K562 (cell line): ENCODE measurements around the gene NARF. TPM values are rescaled to one million over a fixed set of nuclear protein-coding genes. Genes with fewer than 3 reads are reported as not detected.

ENCODE experiments used
- ATAC-seq: fragments of 200-7000 bp; cut with Tn5 transposase; 3 replicates; pipeline ENCODE4 v1.9.1; 2020; ENCODE audit warnings: moderate library complexity
- BruUV-seq: library from RNA; stranded (reverse); fragments of 400-500 nt; replicated peaks from 2 replicates; lab custom pipeline; 2021; lab: Mats Ljungman, UMichigan
- CTCF ChIA-PET: fragments of 300-600 bp; formaldehyde crosslinking; extraction: SDS; loops from one replicate; lab custom pipeline; 2021; ENCODE audit warnings: low intra/inter-chr PET ratio; lab: Yijun Ruan, JAX
- POLR2A ChIA-PET: fragments of 300-600, 350-650 bp; sonication (Branson Sonifier 250); formaldehyde crosslinking; extraction: SDS; loops from one replicate; lab custom pipeline; 2021; ENCODE audit warnings: antibody characterized with exemption, inconsistent platforms; lab: Yijun Ruan, JAX
- DNase-seq, 4 experiments: peaks; one replicate each; pipeline versions ENCODE4 v3.0.0 to v3.0.0-alpha.2; 2011 to 2018; ENCODE audit warnings: low spot score in 3 of 4, mixed read lengths in 3 of 4; ENCODE audit errors: extremely low read depth in 1 of 4
- FAIRE-seq: peaks from 2 replicates; lab custom pipeline; 2011; peaks lifted over from hg19 to GRCh38; lab: Jason Lieb, UNC
- H2AFZ ChIP-seq: 2 replicates; pipeline ENCODE4 v1.6.0; 2011; ENCODE audit warnings: low read depth, low read length, control low read depth, inconsistent platforms
- H3K27ac ChIP-seq: fragments of 200-600 bp; 3 replicates; pipeline ENCODE4 v1.8.0; 2011; ENCODE audit warnings: low read depth, mild to moderate bottlenecking, control low read depth, inconsistent platforms, low read length, moderate library complexity, mixed read lengths; ENCODE audit errors: extremely low read depth
- H3K27me3 ChIP-seq, 2 experiments: fragments of 300-600 bp in 1 of 2; 2 replicates in 1 of 2; 3 replicates in 1 of 2; pipeline versions ENCODE4 v1.6.0 to v1.8.0; 2011; ENCODE audit warnings: inconsistent platforms in 2 of 2, low read length in 2 of 2, mild to moderate bottlenecking in 1 of 2, mixed read lengths in 1 of 2, moderate library complexity in 1 of 2; ENCODE audit not compliant: control insufficient read depth in 2 of 2, insufficient read depth in 2 of 2
- H3K36me3 ChIP-seq: fragments of 300-600 bp; 3 replicates; pipeline ENCODE4 v1.8.0; 2011; ENCODE audit warnings: mild to moderate bottlenecking, low read length, inconsistent platforms; ENCODE audit not compliant: control insufficient read depth, insufficient read depth
- H3K4me1 ChIP-seq, 2 experiments: fragments of 200-600 bp in 1 of 2; replicated peaks in 1 of 2; 2 replicates in 1 of 2; 3 replicates in 1 of 2; pipeline versions ENCODE4 v1.5.1 to v1.8.0; 2011; ENCODE audit warnings: inconsistent platforms in 2 of 2, low read length in 2 of 2, mild to moderate bottlenecking in 1 of 2, mixed read lengths in 1 of 2, moderate library complexity in 1 of 2; ENCODE audit not compliant: control insufficient read depth in 2 of 2, insufficient read depth in 2 of 2
- H3K4me2 ChIP-seq: 2 replicates; pipeline ENCODE4 v1.6.1; 2011; ENCODE audit warnings: low read length, control low read depth, inconsistent platforms, mixed read lengths; ENCODE audit not compliant: insufficient read depth
- H3K4me3 ChIP-seq: fragments of 200-600 bp; sonication (generic), shearing (Covaris generic); 2 replicates; pipeline ENCODE4 v1.5.1; 2016; ENCODE audit warnings: control low read depth, inconsistent platforms
- H3K79me2 ChIP-seq: fragments of 200-600 bp; 3 replicates; pipeline ENCODE4 v1.8.0; 2011; ENCODE audit warnings: low read length, inconsistent platforms; ENCODE audit not compliant: control insufficient read depth, insufficient read depth
- H3K9ac ChIP-seq, 2 experiments: 2 replicates each; pipeline versions ENCODE4 v1.6.0 to v1.6.1; 2011; ENCODE audit warnings: low read depth in 2 of 2, low read length in 2 of 2, control low read depth in 1 of 2, inconsistent platforms in 1 of 2, mild to moderate bottlenecking in 1 of 2, mixed read lengths in 1 of 2; ENCODE audit not compliant: insufficient read depth in 1 of 2
- H3K9me1 ChIP-seq: one replicate; pipeline ENCODE4 v1.6.0; 2011; ENCODE audit warnings: inconsistent platforms, mild to moderate bottlenecking, low read length, moderate library complexity; ENCODE audit not compliant: control insufficient read depth, insufficient read depth
- H3K9me3 ChIP-seq: replicated peaks from 2 replicates; pipeline ENCODE4 v1.5.1; 2011; ENCODE audit warnings: low read depth, low read length, inconsistent platforms; ENCODE audit not compliant: control insufficient read depth, insufficient read depth
- H4K20me1 ChIP-seq: replicated peaks from 2 replicates; pipeline ENCODE4 v1.6.1; 2011; ENCODE audit warnings: low read length, inconsistent platforms, mixed read lengths; ENCODE audit not compliant: control insufficient read depth, insufficient read depth
- ASH1L ChIP-seq: fragments of 450-650 bp; IDR thresholded peaks from 2 replicates; pipeline ENCODE4 v1.6.1; 2018; ENCODE audit warnings: borderline replicate concordance, mild to moderate bottlenecking, low read depth; ENCODE audit not compliant: partially characterized antibody
- CAMTA2 ChIP-seq: fragments of 250-450 bp; sonication (Bioruptor Pico); conservative IDR thresholded peaks from 2 replicates; pipeline ENCODE4 v1.5.1; 2022
- CBFA2T2 ChIP-seq: fragments of 450-650 bp; conservative IDR thresholded peaks from 2 replicates; pipeline ENCODE4 v1.6.1; 2017; ENCODE audit warnings: mild to moderate bottlenecking
- CBX5 ChIP-seq: IDR thresholded peaks from 2 replicates; pipeline ENCODE4 v1.6.1; 2014; ENCODE audit warnings: low read depth, borderline replicate concordance
- ELF1 ChIP-seq: fragments of 200-800 bp; sonication (Bioruptor generic); IDR thresholded peaks from 2 replicates; pipeline ENCODE4 v1.6.1; 2016; ENCODE audit warnings: missing genetic modification characterization, missing compliant biosample characterization
- GATAD2B ChIP-seq: fragments of 450-650 bp; IDR thresholded peaks from 2 replicates; pipeline ENCODE4 v1.6.1; 2017; ENCODE audit warnings: mild to moderate bottlenecking, borderline replicate concordance
- GTF2A2 ChIP-seq: IDR thresholded peaks from 2 replicates; pipeline ENCODE4 v1.6.1; 2016; ENCODE audit warnings: mild to moderate bottlenecking, missing genetic modification characterization, missing compliant biosample characterization
- IRF1 ChIP-seq: sonication (generic); formaldehyde crosslinking; IDR thresholded peaks from 2 replicates; pipeline ENCODE4 v1.8.0; 2022; ENCODE audit warnings: missing genetic modification reagents, mild to moderate bottlenecking, borderline replicate concordance
- MAZ ChIP-seq, 2 experiments: fragments of 450-650 bp in 1 of 2; sonication (generic) in 1 of 2; formaldehyde crosslinking; IDR thresholded peaks in 1 of 2; conservative IDR thresholded peaks in 1 of 2; 2 replicates each; pipeline versions ENCODE4 v1.4.0 to v1.5.0; 2020; ENCODE audit warnings: mild to moderate bottlenecking in 1 of 2, missing genetic modification reagents in 1 of 2
- OTX1 ChIP-seq: fragments of 450-650 bp; formaldehyde crosslinking; IDR thresholded peaks from 2 replicates; pipeline ENCODE4 v1.4.0; 2022; ENCODE audit warnings: mild to moderate bottlenecking
- THRAP3 ChIP-seq: fragments of 450-650 bp; IDR thresholded peaks from 2 replicates; pipeline ENCODE4 v1.6.1; 2016; ENCODE audit warnings: mild to moderate bottlenecking, inconsistent platforms, borderline replicate concordance
- TOE1 ChIP-seq, 2 experiments: fragments of 450-650 bp in 1 of 2; sonication (generic) in 1 of 2; formaldehyde crosslinking in 1 of 2; IDR thresholded peaks; 2 replicates each; pipeline versions ENCODE4 v1.7.1 to v1.8.0; 2016 to 2022; ENCODE audit warnings: borderline replicate concordance in 2 of 2, mild to moderate bottlenecking in 2 of 2, antibody characterized with exemption in 1 of 2, inconsistent platforms in 1 of 2, low read depth in 1 of 2, missing genetic modification reagents in 1 of 2, moderate library complexity in 1 of 2
- ZNF197 ChIP-seq: fragments of 200-800 bp; sonication (Bioruptor generic); IDR thresholded peaks from 2 replicates; pipeline ENCODE4 v1.6.1; 2016; ENCODE audit warnings: low read depth, missing genetic modification characterization, missing compliant biosample characterization
- ZNF589 ChIP-seq: fragments of 200-800 bp; sonication (Bioruptor generic); IDR thresholded peaks from 2 replicates; pipeline ENCODE4 v1.6.1; 2016; ENCODE audit warnings: low read depth, missing genetic modification characterization, missing compliant biosample characterization
- ZNF696 ChIP-seq: fragments of 250-450 bp; sonication (Bioruptor Pico); conservative IDR thresholded peaks from 2 replicates; pipeline ENCODE4 v1.4.0; 2020; ENCODE audit warnings: mild to moderate bottlenecking, moderate library complexity
- WGBS: fragments of 100-300 bp; shearing (Covaris generic); methylation state at CpG from one replicate; pipeline ENCODE4 v1.1.6; 2016; ENCODE audit warnings: low coverage, mixed read lengths; ENCODE audit not compliant: insufficient coverage; ENCODE audit errors: missing lambda C conversion rate; 5-methylcytosine and 5-hydroxymethylcytosine counted together
- in situ Hi-C: fragments of 300-500 bp; cut with MboI; formaldehyde crosslinking; loops from 4 replicates; pipeline ENCODE4 v1.15.0; 2018; ENCODE audit warnings: inconsistent platforms, mixed read lengths
- intact Hi-C: fragments of 100-400 bp; cut with micrococcal nuclease; formaldehyde crosslinking; loops from 2 replicates; pipeline ENCODE4 v1.14.2; 2022
- polyA plus RNA-seq, 8 experiments: library from polyadenylated mRNA; depleted of rRNA in 4 of 8; stranded (reverse) in 5 of 8; unstranded in 3 of 8; fragments of >200 nt; fragmentation: Nextera tagmentation in 2 of 8; fragmentation: Illumina TruSeq in 1 of 8; extraction: Ambion mirVana in 2 of 8; extraction: Trizol in 1 of 8; gene quantifications; 2 replicates each; pipeline versions ENCODE4 v1.2.1 to v1.2.3, GENCODE V29; 2011 to 2014; ENCODE audit warnings: inconsistent platforms in 1 of 8, missing spikeins in 1 of 8
- total RNA-seq, 7 experiments: library from RNA; depleted of rRNA in 6 of 7; stranded (reverse); fragments of >200 nt in 6 of 7; fragmentation: Illumina TruSeq in 2 of 7; extraction: Trizol in 2 of 7; gene quantifications; 2 replicates each; pipeline versions ENCODE4 v1.2.1 to v1.2.3, GENCODE V29; 2011 to 2021; ENCODE audit warnings: low replicate concordance in 1 of 7
- TF ChIP-seq, protein P1 (sequence below), 2 experiments: fragments of 450-650 bp; conservative IDR thresholded peaks; 2 replicates each; pipeline ENCODE4 v1.6.1; 2017; ENCODE audit warnings: mild to moderate bottlenecking in 2 of 2, moderate library complexity in 2 of 2

The NARF gene
- total and polyA plus RNA-seq, 9 of the 15 experiments (the other 6 are each of a cell fraction or from before 2014, with no cell fraction given), result 60.4 to 423 (median 132) TPM

DNA sequence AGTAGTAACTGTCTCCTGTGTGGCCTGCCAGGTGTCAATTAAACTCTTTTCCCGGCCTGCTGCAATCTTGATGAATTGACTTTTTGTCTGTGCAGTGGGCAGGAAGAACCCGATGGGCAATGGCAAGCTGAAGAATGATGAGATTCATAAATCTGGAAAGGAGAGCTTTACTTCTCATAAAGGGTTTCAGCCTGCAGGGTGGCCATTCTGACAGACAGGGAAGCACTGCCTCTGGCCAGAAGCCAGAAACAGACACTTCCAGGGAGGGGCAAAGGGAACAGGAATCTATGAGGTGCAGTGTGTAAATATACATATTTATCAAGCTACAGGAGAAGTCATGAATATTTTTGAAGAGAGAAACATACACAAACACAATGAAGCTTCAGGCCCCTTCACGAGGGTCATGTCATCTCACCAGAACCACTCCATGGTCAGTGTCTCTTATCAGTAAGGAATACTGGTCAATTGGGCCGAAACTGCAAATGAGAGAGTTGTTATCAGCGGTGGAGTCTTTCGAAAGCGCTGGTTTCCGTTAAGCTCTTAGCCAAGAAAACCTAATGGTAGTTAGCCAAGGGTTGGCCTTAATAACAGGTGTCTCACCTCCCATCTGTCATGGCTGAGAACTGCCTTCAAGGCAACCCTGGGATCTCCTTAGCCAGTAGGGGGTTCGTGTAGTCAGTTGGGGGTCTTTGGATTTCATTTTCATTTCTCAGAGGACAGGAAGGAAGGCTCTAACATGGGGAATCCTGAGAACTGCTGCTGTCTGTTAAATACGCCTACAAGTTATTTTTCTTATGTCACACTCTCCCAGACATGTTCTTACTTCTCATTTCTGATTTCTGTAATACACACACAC, 1.2 kb upstream of the NARF start (continued):
- TF ChIP-seq MAZ (CRISPR knock-in tag; conservative IDR thresholded peaks at IDR 0.05 in 1 of 2, IDR thresholded peaks at IDR 0.05 in 1 of 2) (peak in 1 of 2 experiments; percentile 15; a peak in 2 of 4 replicates), ASH1L (no peak), GTF2A2 (tag) (no peak), ZNF696 (CRISPR knock-in tag) (no peak), OTX1 (CRISPR knock-in tag) (0 out of 2 replicates have a peak, but pooled peaks have one; percentile 14), CBX5 (no peak)

DNA sequence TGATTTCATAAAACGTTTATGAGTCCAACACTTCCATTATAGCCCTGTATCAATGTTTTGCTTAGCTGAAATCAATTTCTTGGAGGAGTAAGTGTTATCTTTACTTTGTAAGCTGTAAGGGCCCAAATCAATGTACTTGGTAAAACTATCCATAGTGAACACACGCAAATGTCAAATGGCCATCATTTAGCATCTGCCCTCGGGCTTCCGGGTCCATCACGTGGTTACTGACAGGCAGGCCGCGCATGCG, 687 bp upstream of the NARF start:
- no peaks in the 10 kb centered on the region for H4K20me1 ChIP-seq
- H3K4me3 ChIP-seq, result peak overlapping the region; percentile 83
- peaks cover 28% of the 10 kb centered on the region for H3K36me3 ChIP-seq
- intact Hi-C loops (loop anchor here (1.0 to 5.0 kb wide), 3 partner anchors 34 to 94 kb away; partner anchors contain the start of gene FOXK2), in situ Hi-C loops (no loop called here)
- H3K27me3 ChIP-seq, result no peaks in the 10 kb centered on the region
- FAIRE-seq (peak; percentile 88), DNase-seq (peak in 1 of 4 experiments; percentile 92), ATAC-seq (no peak)
- H3K9me3 ChIP-seq, result no peaks in the 10 kb centered on the region
- POLR2A ChIA-PET, result interaction anchor here (0.8 to 1.3 kb wide), 5 partner anchors 10 to 245 kb away, joined by 3 to 5 read pairs (median 4); partner anchors contain the start of genes CCDC57 and FOXK2
- H3K9ac ChIP-seq, result peak overlapping the region; percentile 96 to 97
- peaks cover 3% of the 10 kb centered on the region for H3K9me1 ChIP-seq
- peaks cover 48 to 66% of the 10 kb centered on the region in 2 experiments for H3K4me1 ChIP-seq
- CTCF ChIA-PET, result no interaction called here
- H3K79me2 ChIP-seq, result peaks cover 40% of the 10 kb centered on the region
- TSS peak; percentile 96 for BruUV-seq
- 0% methylated on average over 8 of the region's 8 CpGs for WGBS
- peak overlapping the region; percentile 89 for H3K4me2 ChIP-seq
- 0 out of 2 replicates have a peak overlapping the region, but pooled peaks have one; percentile 82 for H2AFZ ChIP-seq
- peak overlapping the region; percentile 97 for H3K27ac ChIP-seq
- TF ChIP-seq ELF1 (tag) (peak; percentile 97), GATAD2B (0 out of 2 replicates have a peak, but pooled peaks have one; percentile 6), ZNF197 (CRISPR knock-in tag) (0 out of 2 replicates have a peak, but pooled peaks have one; percentile 36), CAMTA2 (CRISPR knock-in tag) (no peak), CBFA2T2 (peak; percentile 71), IRF1 (no peak), THRAP3 (peak; percentile 10; the same call in 1 of the 2 replicates), ZNF589 (CRISPR knock-in tag) (peak; percentile 91; the same call in 1 of the 2 replicates), TOE1 (IDR thresholded peaks at IDR 0.05; ENCODE audit: borderline replicate concordance) (peak; percentile 95), TOE1 (CRISPR knock-in tag; IDR thresholded peaks at IDR 0.05; ENCODE audit: borderline replicate concordance, low read depth) (no peak)
- TF ChIP-seq, protein P1, sequence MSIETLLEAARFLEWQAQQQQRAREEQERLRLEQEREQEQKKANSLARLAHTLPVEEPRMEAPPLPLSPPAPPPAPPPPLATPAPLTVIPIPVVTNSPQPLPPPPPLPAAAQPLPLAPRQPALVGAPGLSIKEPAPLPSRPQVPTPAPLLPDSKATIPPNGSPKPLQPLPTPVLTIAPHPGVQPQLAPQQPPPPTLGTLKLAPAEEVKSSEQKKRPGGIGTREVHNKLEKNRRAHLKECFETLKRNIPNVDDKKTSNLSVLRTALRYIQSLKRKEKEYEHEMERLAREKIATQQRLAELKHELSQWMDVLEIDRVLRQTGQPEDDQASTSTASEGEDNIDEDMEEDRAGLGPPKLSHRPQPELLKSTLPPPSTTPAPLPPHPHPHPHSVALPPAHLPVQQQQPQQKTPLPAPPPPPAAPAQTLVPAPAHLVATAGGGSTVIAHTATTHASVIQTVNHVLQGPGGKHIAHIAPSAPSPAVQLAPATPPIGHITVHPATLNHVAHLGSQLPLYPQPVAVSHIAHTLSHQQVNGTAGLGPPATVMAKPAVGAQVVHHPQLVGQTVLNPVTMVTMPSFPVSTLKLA (conservative IDR thresholded peaks at IDR 0.05), result peak in 1 of 2 experiments; percentile 91; a peak in 3 of 4 replicates
